Neural progenitor cell (in vitro differentiated cells): Measurements from ENCODE around the gene C6orf58. TPM values are rescaled to one million over a fixed set of nuclear protein-coding genes. Genes with fewer than 3 reads are reported as not detected.

Experiments used
- DNase-seq: peaks from one replicate; pipeline ENCODE4 v3.0.0-alpha.2; 2016; ENCODE audit warnings: low spot score
- H2AFZ ChIP-seq: fragments of 200-600 bp; sonication (generic); replicated peaks from 2 replicates; pipeline ENCODE4 v1.6.1; 2016; ENCODE audit warnings: antibody characterized with exemption
- H3F3A ChIP-seq: fragments of 200-600 bp; sonication (generic); 2 replicates; pipeline ENCODE4 v1.6.1; 2016; ENCODE audit warnings: antibody characterized with exemption, low read depth
- H3K27ac ChIP-seq: fragments of 200-600 bp; sonication (generic); 2 replicates; pipeline ENCODE4 v1.5.1; 2016; ENCODE audit warnings: mild to moderate bottlenecking
- H3K27me3 ChIP-seq: fragments of 200-600 bp; sonication (generic); 2 replicates; pipeline ENCODE4 v1.6.1; 2016; ENCODE audit warnings: mild to moderate bottlenecking, moderate library complexity
- H3K36me3 ChIP-seq: fragments of 200-600 bp; sonication (generic); 2 replicates; pipeline ENCODE4 v1.5.1; 2016
- H3K4me1 ChIP-seq: fragments of 200-600 bp; sonication (generic); 2 replicates; pipeline ENCODE4 v1.6.1; 2016; ENCODE audit warnings: mixed run types
- H3K4me2 ChIP-seq: fragments of 200-600 bp; sonication (generic); 2 replicates; pipeline ENCODE4 v1.6.1; 2016
- H3K4me3 ChIP-seq: fragments of 200-600 bp; sonication (generic); 2 replicates; pipeline ENCODE4 v1.5.1; 2016
- H3K79me2 ChIP-seq: fragments of 200-600 bp; sonication (generic); 2 replicates; pipeline ENCODE4 v1.6.1; 2016; ENCODE audit warnings: low read depth
- H3K9ac ChIP-seq: fragments of 200-600 bp; sonication (generic); 2 replicates; pipeline ENCODE4 v1.6.1; 2016
- H3K9me3 ChIP-seq: fragments of 200-600 bp; sonication (generic); 2 replicates; pipeline ENCODE4 v1.5.1; 2016; ENCODE audit warnings: low read depth
- H4K20me1 ChIP-seq: fragments of 200-600 bp; sonication (generic); 2 replicates; pipeline ENCODE4 v1.6.1; 2016; ENCODE audit warnings: low read depth
- H3K27ac Mint-ChIP-seq: 3 replicates; pipeline ENCODE4 v1.8.0; 2021; ENCODE audit warnings: mixed read lengths
- H3K27me3 Mint-ChIP-seq: 2 replicates; pipeline ENCODE4 v1.8.0; 2022; ENCODE audit warnings: low read depth, mild to moderate bottlenecking, inconsistent platforms, moderate library complexity, mixed read lengths; ENCODE audit not compliant: insufficient read depth
- H3K36me3 Mint-ChIP-seq: 3 replicates; pipeline ENCODE4 v1.8.0; 2021; ENCODE audit warnings: mixed read lengths
- H3K4me1 Mint-ChIP-seq: 3 replicates; pipeline ENCODE4 v1.8.0; 2021; ENCODE audit warnings: mixed read lengths
- H3K4me3 Mint-ChIP-seq: 3 replicates; pipeline ENCODE4 v1.8.0; 2021; ENCODE audit warnings: mild to moderate bottlenecking, moderate library complexity, mixed read lengths
- H3K9me3 Mint-ChIP-seq: 3 replicates; pipeline ENCODE4 v1.8.0; 2020; ENCODE audit warnings: mixed read lengths
- CTCF ChIP-seq: fragments of 200-600 bp; sonication (generic); IDR thresholded peaks from 2 replicates; pipeline ENCODE4 v1.5.1; 2017; ENCODE audit warnings: antibody characterized with exemption, mild to moderate bottlenecking
- EZH2 ChIP-seq: fragments of 200-600 bp; sonication (generic); IDR thresholded peaks from 2 replicates; pipeline ENCODE4 v1.6.1; 2017; ENCODE audit warnings: antibody characterized with exemption, mild to moderate bottlenecking, moderate library complexity
- EZH2phosphoT487 ChIP-seq: fragments of 200-600 bp; sonication (generic); IDR thresholded peaks from 2 replicates; pipeline ENCODE4 v1.6.1; 2017; ENCODE audit warnings: antibody characterized with exemption
- total RNA-seq: library from RNA; depleted of rRNA; stranded (reverse); fragments of >200 nt; gene quantifications from 2 replicates; pipeline ENCODE4 v1.2.3, GENCODE V29; 2015; ENCODE audit warnings: low replicate concordance

Gene C6orf58
- total RNA-seq, 1 donor from 2014 or later = not detected

GRCh38 chr6:127567476-127567875 is 9.5 kb upstream of the C6orf58 start:
- Histone ChIP-seq H3K27ac (no peak overlapping the region), H4K20me1 (no peaks in the 10 kb centered on the region), H3K79me2 (no peaks in the 10 kb centered on the region), H3K9ac (no peak overlapping the region), H3K9me3 (no peaks in the 10 kb centered on the region), H3F3A (no peaks in the 10 kb centered on the region), H3K4me1 (no peaks in the 10 kb centered on the region), H3K36me3 (no peaks in the 10 kb centered on the region), H3K4me3 (no peak overlapping the region), H2AFZ (no peak overlapping the region), H3K4me2 (no peak overlapping the region), H3K27me3 (no peaks in the 10 kb centered on the region)
- Mint-ChIP-seq H3K9me3 (no peaks in the 10 kb centered on the region), H3K4me3 (no peak overlapping the region), H3K27me3 (no peaks in the 10 kb centered on the region), H3K27ac (no peak overlapping the region), H3K4me1 (no peaks in the 10 kb centered on the region), H3K36me3 (no peaks in the 10 kb centered on the region)
- DNase-seq = no peak
- TF ChIP-seq EZH2phosphoT487 (no peak), EZH2 (no peak), CTCF (no peak)

GRCh38 chr6:127570739-127571389 is 6.1 kb upstream of the C6orf58 start:
- H3K27me3 ChIP-seq = no peaks in the 10 kb centered on the region
- no peaks in the 10 kb centered on the region for H3K79me2 ChIP-seq
- no peak for DNase-seq
- no peak overlapping the region for H3K4me2 ChIP-seq
- H4K20me1 ChIP-seq = no peaks in the 10 kb centered on the region
- no peaks in the 10 kb centered on the region for H3K9me3 ChIP-seq
- no peak overlapping the region for H3K4me3 ChIP-seq
- Mint-ChIP-seq H3K4me1 (no peaks in the 10 kb centered on the region), H3K9me3 (no peaks in the 10 kb centered on the region), H3K36me3 (no peaks in the 10 kb centered on the region), H3K4me3 (no peak overlapping the region), H3K27ac (no peak overlapping the region), H3K27me3 (no peaks in the 10 kb centered on the region)
- no peak overlapping the region for H2AFZ ChIP-seq
- H3F3A ChIP-seq = no peaks in the 10 kb centered on the region
- H3K4me1 ChIP-seq = no peaks in the 10 kb centered on the region
- no peak overlapping the region for H3K9ac ChIP-seq
- no peak overlapping the region for H3K27ac ChIP-seq
- TF ChIP-seq EZH2 = no peak
- no peak for TF ChIP-seq CTCF
- TF ChIP-seq EZH2phosphoT487 = no peak
- no peaks in the 10 kb centered on the region for H3K36me3 ChIP-seq

- TF ChIP-seq CTCF (no peak), EZH2 (no peak), EZH2phosphoT487 (no peak)
- Mint-ChIP-seq H3K27me3 (no peaks in the 10 kb centered on the region), H3K27ac (no peak overlapping the region), H3K4me3 (no peak overlapping the region), H3K9me3 (no peaks in the 10 kb centered on the region), H3K36me3 (no peaks in the 10 kb centered on the region), H3K4me1 (no peaks in the 10 kb centered on the region)
- DNase-seq = no peak
- Histone ChIP-seq H3K4me2 (no peak overlapping the region), H2AFZ (no peak overlapping the region), H3K4me3 (no peak overlapping the region), H4K20me1 (no peaks in the 10 kb centered on the region), H3K4me1 (no peaks in the 10 kb centered on the region), H3K9me3 (no peaks in the 10 kb centered on the region), H3K79me2 (no peaks in the 10 kb centered on the region), H3K36me3 (no peaks in the 10 kb centered on the region), H3F3A (no peaks in the 10 kb centered on the region), H3K27ac (no peak overlapping the region), H3K27me3 (no peaks in the 10 kb centered on the region), H3K9ac (no peak overlapping the region)
These were observed 1.9 kb downstream of the C6orf58 start for GRCh38 chr6:127578900-127579299.
